Ammon's horn (tissue), 1 donor: ENCODE results near the gene PCDHGB5.

ENCODE experiments used
- DNase-seq: peaks from one replicate; pipeline ENCODE4 v3.0.0-alpha.2; 2016; ENCODE audit warnings: low spot score

PCDHGB5 gene

DNA sequence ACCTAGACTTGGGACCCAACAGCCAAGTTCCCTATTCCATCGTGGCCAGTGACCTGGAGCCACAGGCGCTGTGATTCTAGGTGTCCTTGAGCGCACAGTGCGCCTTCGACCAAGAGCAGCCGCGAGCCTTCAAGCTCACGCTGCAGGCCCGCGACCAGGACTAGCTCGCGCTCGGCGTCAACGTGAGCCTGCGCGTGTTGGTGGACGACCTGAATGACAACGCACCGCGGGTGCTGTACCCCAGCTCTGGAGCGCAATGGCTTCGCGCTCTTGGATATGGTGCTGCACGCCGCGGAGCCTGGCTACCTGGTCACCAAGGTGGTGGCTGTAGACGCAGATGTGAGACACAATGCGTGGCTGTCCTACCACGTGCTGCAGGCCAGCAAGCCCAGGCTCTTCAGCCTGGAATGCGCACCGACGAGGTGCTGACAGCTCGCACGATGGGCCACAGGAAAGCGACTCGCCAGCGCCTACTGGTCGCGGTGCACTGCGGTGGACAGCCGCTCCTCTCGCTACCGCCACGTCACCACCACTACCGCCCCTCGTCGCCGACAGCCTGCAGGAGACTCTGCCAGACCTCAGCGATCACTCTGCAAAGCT is 43.9 kb downstream of the PCDHGB5 start:
- DNase-seq: no peak
